ENCODE results near the gene GDA. TPM values are rescaled to one million over a fixed set of nuclear protein-coding genes. Genes with fewer than 3 reads are reported as not detected.

The GDA gene
- total RNA-seq, 6 experiments from 2014 or later = 26.8 to 69.6 (median 45.3) TPM

- peaks cover 0 to 5% (median 0%) of the 10 kb centered on the region in 4 donors for H3K4me1 ChIP-seq
- peak in 1 of 3 donors; percentile 57 for DNase-seq
These were observed 122.6 kb downstream of the GDA start for GRCh38 chr9:72271613-72272478.

GRCh38 chr9:72274441-72274840 is 125.2 kb downstream of the GDA start:
- Histone ChIP-seq H3K4me1 (peaks cover 0 to 5% (median 0%) of the 10 kb centered on the region in 4 donors), H3K4me3 (no peak overlapping the region), H3K36me3 (no peaks in the 10 kb centered on the region), H3K27me3 (no peaks in the 10 kb centered on the region), H3K9me3 (no peaks in the 10 kb centered on the region), H3K27ac (no peak overlapping the region)
- 52% methylated on average over 4 of the region's 4 CpGs for WGBS (ENCODE audit: insufficient coverage, low coverage, low lambda C conversion rate, missing lambda C conversion rate)
- intact Hi-C loops (cut with DNase I) = loop anchor here (5.0 to 10.0 kb wide), 2 partner anchors 237 to 320 kb away; no protein-coding TSS in a partner anchor
- DNase-seq (no peak), ATAC-seq (no peak)
- TF ChIP-seq POLR2A (IDR thresholded peaks at IDR 0.05) (no peak), CTCF (IDR thresholded peaks at IDR 0.05) (no peak)

More at GRCh38 chr9:72271613-72272478, 122.6 kb downstream of the GDA start:
- TF ChIP-seq CTCF (IDR thresholded peaks at IDR 0.05) = peak; percentile 84 to 92 (median 88)
- TF ChIP-seq POLR2A (IDR thresholded peaks at IDR 0.05) = no peak
- Histone ChIP-seq H3K4me3 (no peak overlapping the region), H3K9me3 (no peaks in the 10 kb centered on the region), H3K27me3 (no peaks in the 10 kb centered on the region), H3K36me3 (no peaks in the 10 kb centered on the region), H3K27ac (no peak overlapping the region)
- ATAC-seq = peak; percentile 89 to 92 (median 92)
- intact Hi-C loops (cut with DNase I) = loop anchor here (5.0 to 10.0 kb wide), 2 partner anchors 235 to 323 kb away; no protein-coding TSS in a partner anchor
- WGBS (ENCODE audit: insufficient coverage, low coverage, low lambda C conversion rate, missing lambda C conversion rate) = 33% methylated on average over 9 of the region's 9 CpGs

GRCh38 chr9:72274916-72275315 is 125.7 kb downstream of the GDA start:
- Histone ChIP-seq H3K27ac (no peak overlapping the region), H3K27me3 (no peaks in the 10 kb centered on the region), H3K4me3 (no peak overlapping the region), H3K36me3 (no peaks in the 10 kb centered on the region), H3K9me3 (no peaks in the 10 kb centered on the region), H3K4me1 (peaks cover 0 to 5% (median 0%) of the 10 kb centered on the region in 4 donors)
- intact Hi-C loops (cut with DNase I) = loop anchor here (5.0 to 10.0 kb wide), 2 partner anchors 238 to 320 kb away; no protein-coding TSS in a partner anchor
- 77% methylated on average over 3 of the region's 3 CpGs for WGBS (ENCODE audit: insufficient coverage, low coverage, low lambda C conversion rate, missing lambda C conversion rate)
- TF ChIP-seq POLR2A (IDR thresholded peaks at IDR 0.05) (no peak), CTCF (IDR thresholded peaks at IDR 0.05) (no peak)
- ATAC-seq (no peak), DNase-seq (no peak)

GRCh38 chr9:72276429-72276828 is 127.2 kb downstream of the GDA start:
- intact Hi-C loops (cut with DNase I) = loop anchor here in 1 of 2 donors (10.0 kb wide), 1 partner anchor 318 kb away; no protein-coding TSS in a partner anchor
- Histone ChIP-seq H3K27me3 (no peaks in the 10 kb centered on the region), H3K4me1 (peaks cover 0 to 4% (median 0%) of the 10 kb centered on the region in 4 donors), H3K4me3 (no peak overlapping the region), H3K36me3 (no peaks in the 10 kb centered on the region), H3K27ac (no peak overlapping the region), H3K9me3 (no peaks in the 10 kb centered on the region)
- peak in 1 of 4 donors; percentile 31 for ATAC-seq
- 61% methylated on average over 1 of the region's 1 CpG for WGBS (ENCODE audit: insufficient coverage, low coverage, low lambda C conversion rate, missing lambda C conversion rate)
- TF ChIP-seq POLR2A (IDR thresholded peaks at IDR 0.05) (no peak), CTCF (IDR thresholded peaks at IDR 0.05) (no peak)
- DNase-seq = no peak

All from right lobe of liver (tissue), 6 donors.